Cardiac fibroblast (primary cell): ENCODE measurements around the gene SPEF2.
"Not testable (repeated sequence)": the region's sequence is repeated elsewhere in the genome, so short reads cannot be mapped to it uniquely, and the experiment has no call there.

ENCODE experiments used
- DNase-seq, 2 donors: peaks; one replicate each; pipeline versions ENCODE4 v3.0.0 to v3.0.0-alpha.2; 2010; ENCODE audit warnings: low read depth in 2 of 2
- H3K4me3 ChIP-seq, 2 donors: replicated peaks in 1 of 2; 1 replicate in 1 of 2; 2 replicates in 1 of 2; pipeline ENCODE4 v1.5.1; 2011; ENCODE audit warnings: low read depth in 2 of 2, low read length in 2 of 2, mild to moderate bottlenecking in 2 of 2, moderate library complexity in 1 of 2
- CTCF ChIP-seq: IDR thresholded peaks from one replicate; pipeline ENCODE4 v1.5.1; 2011; ENCODE audit warnings: low read depth, mild to moderate bottlenecking, low read length, inconsistent platforms

The SPEF2 gene

GRCh38 chr5:35842856-35843255 is 225.2 kb downstream of the SPEF2 start:
- no peak for TF ChIP-seq CTCF
- H3K4me3 ChIP-seq = no peak overlapping the region

GRCh38 chr5:35845508-35845907 is 227.8 kb downstream of the SPEF2 start:
- not testable (repeated sequence) for H3K4me3 ChIP-seq

More at GRCh38 chr5:35842856-35843255, 225.2 kb downstream of the SPEF2 start:
- no peak for DNase-seq

GRCh38 chr5:35847491-35847890 is 229.8 kb downstream of the SPEF2 start:
- no peak overlapping the region for H3K4me3 ChIP-seq
- no peak for TF ChIP-seq CTCF
- DNase-seq = no peak

More at GRCh38 chr5:35845508-35845907, 227.8 kb downstream of the SPEF2 start:
- DNase-seq = not testable (repeated sequence)

- DNase-seq = no peak
- no peak for TF ChIP-seq CTCF
- H3K4me3 ChIP-seq = no peak overlapping the region
Observed at GRCh38 chr5:35847961-35848360, 230.3 kb downstream of the SPEF2 start.

GRCh38 chr5:35849860-35850259 is 232.2 kb downstream of the SPEF2 start:
- no peak for TF ChIP-seq CTCF
- no peak overlapping the region for H3K4me3 ChIP-seq
- DNase-seq = no peak

GRCh38 chr5:35850967-35851680 is 233.5 kb downstream of the SPEF2 start:
- peak in 1 of 2 donors; percentile 30 for DNase-seq
- no peak for TF ChIP-seq CTCF
- no peak overlapping the region for H3K4me3 ChIP-seq

- no peak for TF ChIP-seq CTCF
- no peak for DNase-seq
- H3K4me3 ChIP-seq = no peak overlapping the region
Observed at GRCh38 chr5:35852084-35852734, 234.5 kb downstream of the SPEF2 start.
